HepG2 (cell line): ENCODE measurements around the gene EGFR.

Experiments used
- CEBPB ChIP-seq: IDR thresholded peaks from 2 replicates; pipeline ENCODE4 v1.6.1; 2011; ENCODE audit warnings: low read depth, low read length, improper control_type of control experiment, borderline replicate concordance
- TCF7L2 ChIP-seq: IDR thresholded peaks from 2 replicates; pipeline ENCODE4 v1.6.1; 2011; ENCODE audit warnings: mild to moderate bottlenecking, low read depth, low read length, moderate library complexity
- ZBTB7A ChIP-seq: sonication (generic); formaldehyde crosslinking; IDR thresholded peaks from 2 replicates; pipeline ENCODE4 v1.8.0; 2022; ENCODE audit warnings: mild to moderate bottlenecking, missing genetic modification reagents
- TF ChIP-seq, protein P1 (sequence below): sonication (generic); formaldehyde crosslinking; IDR thresholded peaks from 2 replicates; pipeline ENCODE4 v1.5.0; 2020; ENCODE audit warnings: mild to moderate bottlenecking, missing genetic modification reagents, moderate library complexity

DNA sequence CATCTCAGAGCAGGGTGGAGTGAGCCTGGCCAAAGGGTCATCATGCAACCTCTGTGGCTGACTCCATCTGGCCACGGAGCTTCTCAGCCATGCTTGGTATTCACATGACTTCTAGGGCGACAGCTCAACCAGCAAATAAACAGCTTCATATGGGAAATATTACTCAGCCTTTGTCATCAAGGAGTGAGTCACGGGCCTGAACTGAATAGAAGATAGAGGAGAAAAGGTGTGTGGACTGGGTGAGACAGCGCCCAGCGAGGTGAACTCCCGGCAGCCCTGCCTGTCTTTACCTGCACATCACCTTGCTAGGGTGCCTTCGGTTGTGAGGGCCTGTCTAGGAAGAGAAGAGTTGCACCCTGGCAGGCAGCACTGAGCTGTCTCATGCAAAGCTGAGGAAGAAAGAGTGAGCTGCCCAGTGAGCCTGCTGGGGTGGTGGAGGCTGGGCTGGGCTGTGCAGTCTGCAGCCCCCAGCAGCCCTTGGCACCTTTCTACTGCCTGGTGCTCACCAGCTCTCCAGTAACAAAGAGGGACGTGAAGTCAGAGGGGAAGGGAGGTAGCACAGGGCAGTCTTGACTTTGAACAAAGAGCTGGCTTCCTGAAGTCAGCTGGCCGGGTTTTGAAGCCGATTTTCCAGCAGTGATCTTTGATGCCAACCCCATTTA lies 114.2 kb downstream of the EGFR start:
- TF ChIP-seq TCF7L2 (no peak), ZBTB7A (CRISPR knock-in tag) (no peak), CEBPB (no peak)
- TF ChIP-seq, protein P1, sequence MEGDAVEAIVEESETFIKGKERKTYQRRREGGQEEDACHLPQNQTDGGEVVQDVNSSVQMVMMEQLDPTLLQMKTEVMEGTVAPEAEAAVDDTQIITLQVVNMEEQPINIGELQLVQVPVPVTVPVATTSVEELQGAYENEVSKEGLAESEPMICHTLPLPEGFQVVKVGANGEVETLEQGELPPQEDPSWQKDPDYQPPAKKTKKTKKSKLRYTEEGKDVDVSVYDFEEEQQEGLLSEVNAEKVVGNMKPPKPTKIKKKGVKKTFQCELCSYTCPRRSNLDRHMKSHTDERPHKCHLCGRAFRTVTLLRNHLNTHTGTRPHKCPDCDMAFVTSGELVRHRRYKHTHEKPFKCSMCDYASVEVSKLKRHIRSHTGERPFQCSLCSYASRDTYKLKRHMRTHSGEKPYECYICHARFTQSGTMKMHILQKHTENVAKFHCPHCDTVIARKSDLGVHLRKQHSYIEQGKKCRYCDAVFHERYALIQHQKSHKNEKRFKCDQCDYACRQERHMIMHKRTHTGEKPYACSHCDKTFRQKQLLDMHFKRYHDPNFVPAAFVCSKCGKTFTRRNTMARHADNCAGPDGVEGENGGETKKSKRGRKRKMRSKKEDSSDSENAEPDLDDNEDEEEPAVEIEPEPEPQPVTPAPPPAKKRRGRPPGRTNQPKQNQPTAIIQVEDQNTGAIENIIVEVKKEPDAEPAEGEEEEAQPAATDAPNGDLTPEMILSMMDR (CRISPR knock-in tag): no peak
